LHCN-M2 (cell line): ENCODE results near the gene ADAM8. TPM values are rescaled to one million over a fixed set of nuclear protein-coding genes. Genes with fewer than 3 reads are reported as not detected.
"Not testable (repeated sequence)": the region's sequence is repeated elsewhere in the genome, so short reads cannot be mapped to it uniquely, and the experiment has no call there.

Experiments used
- DNase-seq: peaks from one replicate; pipeline ENCODE4 v3.0.0-alpha.2; 2012; ENCODE audit warnings: low read depth
- total RNA-seq: library from RNA; depleted of rRNA; stranded (reverse); fragments of >200 nt; gene quantifications from 2 replicates; pipeline ENCODE4 v1.2.3, GENCODE V29; 2014

The ADAM8 gene
- total RNA-seq, 1 experiment from 2014 or later, result 0.57 TPM

DNA sequence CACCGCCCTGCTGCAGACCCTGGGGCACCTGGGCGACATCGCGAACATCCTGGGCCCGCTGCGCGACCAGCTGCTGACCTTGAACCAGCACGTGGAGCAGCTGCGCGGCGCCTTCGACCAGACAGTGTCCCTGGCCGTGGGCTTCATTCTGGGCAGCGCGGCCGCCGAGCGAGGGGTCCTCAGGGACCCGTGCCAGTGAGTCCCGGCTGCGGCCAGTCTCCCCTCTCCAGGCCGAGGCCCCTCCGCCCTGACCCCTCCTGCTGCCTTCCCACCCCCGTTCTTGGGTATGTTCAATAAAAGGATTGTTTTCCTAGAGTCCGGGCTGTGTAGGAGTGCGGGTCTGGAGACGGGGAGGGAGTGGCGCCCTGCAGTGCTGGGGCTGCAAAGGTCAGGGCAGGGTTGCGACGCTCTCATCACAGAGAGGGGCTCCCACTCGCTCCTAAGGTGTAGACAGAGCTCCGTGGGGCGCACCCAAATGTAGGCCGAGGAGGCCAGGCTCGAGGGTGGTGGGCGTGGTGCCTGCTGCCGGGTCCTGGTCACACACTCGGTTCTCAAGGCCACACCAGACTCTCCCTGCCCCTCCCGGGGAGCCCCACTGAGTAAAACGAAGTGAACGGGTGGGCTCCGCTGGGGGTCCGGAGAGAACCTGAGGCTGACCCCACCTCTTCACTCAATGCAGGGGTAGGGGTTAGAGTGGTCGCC is 45.3 kb downstream of the ADAM8 start:
- no peak for DNase-seq

DNA sequence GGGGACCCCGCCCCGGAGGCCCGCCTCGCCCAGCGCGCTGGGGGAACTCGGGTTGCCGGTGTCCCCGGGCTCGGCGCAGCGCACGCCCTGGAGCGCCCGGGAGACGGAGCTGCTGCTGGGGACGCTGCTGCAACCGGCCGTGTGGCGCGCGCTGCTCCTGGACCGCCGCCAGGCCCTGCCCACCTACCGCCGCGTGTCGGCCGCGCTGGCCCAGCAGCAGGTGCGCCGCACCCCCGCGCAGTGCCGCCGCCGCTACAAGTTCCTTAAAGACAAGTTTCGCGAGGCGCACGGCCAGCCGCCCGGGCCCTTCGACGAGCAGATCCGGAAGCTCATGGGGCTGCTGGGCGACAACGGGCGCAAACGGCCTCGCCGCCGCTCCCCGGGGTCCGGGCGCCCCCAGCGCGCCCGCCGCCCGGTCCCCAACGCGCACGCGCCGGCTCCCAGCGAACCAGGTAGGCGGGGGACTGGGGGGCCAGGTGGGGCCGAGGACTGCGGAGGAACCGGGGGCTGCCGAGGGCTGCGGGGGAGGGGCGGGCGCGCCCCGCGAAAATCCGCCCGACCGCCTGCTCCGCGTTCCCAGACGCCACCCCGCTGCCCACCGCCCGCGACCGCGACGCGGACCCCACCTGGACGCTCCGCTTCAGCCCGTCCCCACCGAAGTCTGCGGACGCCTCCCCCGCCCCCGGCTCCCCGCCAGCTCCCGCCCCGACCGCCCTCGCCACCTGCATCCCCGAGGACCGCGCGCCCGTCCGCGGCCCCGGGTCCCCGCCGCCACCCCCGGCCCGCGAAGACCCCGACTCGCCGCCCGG is 46.1 kb downstream of the ADAM8 start:
- no peak for DNase-seq

DNA sequence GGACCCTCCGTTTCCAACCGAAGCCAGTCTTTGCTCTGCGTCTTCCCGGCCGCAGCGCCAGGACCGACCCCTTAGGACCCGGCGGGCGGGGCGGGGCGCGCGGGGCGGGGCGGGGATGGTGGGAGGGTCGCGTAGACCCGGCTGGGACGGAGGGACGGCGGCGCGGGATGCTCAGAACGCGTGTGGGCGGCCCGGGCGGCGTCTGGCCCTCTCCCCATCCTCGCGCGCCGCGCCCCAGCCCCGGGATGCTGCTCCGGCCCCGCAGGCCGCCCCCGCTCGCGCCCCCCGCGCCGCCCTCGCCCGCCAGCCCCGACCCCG is 46.7 kb downstream of the ADAM8 start, which contains the start of gene UTF1:
Gene UTF1 (plus strand): TSS at position 174 of the 318 bp plus-strand sequence. CDS start 72 bp downstream, at position 246.
- no peak for DNase-seq

DNA sequence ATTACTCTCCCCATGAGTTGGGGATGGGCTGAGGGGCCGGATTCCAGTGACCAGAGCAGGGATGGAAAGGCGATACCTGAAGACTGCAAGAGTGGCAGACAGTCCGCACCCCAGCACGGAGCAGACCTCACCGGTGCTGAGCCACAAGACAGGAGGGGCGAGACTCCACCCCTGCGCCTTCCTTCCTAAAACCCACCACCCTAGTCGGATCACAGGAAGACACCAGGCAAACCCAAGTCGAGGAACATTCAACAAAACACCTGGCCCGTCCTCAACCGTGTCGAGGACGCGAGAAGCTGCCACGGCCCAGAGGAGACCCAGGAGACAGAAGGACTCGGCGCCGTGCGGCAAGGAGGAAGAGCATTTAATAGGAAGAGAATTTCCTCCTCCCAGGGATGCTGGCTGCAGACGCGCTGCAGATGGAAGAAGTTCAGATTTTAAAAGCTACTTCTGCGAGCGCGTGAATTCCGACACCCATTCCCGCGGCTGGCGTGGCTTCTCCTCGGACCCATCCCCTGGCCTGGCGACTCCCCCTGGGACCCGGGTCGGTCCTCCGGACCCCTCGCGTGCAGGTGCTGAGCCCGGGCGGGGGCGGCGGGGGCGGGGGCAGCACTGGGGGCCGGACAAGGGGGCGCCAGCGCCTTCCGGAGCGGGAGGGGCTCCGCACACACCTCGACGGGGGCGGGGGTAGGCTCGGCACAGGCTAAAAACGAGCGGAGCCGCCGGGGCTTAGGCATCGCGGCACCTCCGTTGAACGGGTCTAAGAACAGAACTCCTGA is 47.2 kb downstream of the ADAM8 start:
- no peak for DNase-seq

- no peak for DNase-seq
Observed at GRCh38 chr10:133227256-133227655, 49.4 kb downstream of the ADAM8 start.

GRCh38 chr10:133226251-133226808 is 50.3 kb downstream of the ADAM8 start:
- DNase-seq, result peak; percentile 19

DNA sequence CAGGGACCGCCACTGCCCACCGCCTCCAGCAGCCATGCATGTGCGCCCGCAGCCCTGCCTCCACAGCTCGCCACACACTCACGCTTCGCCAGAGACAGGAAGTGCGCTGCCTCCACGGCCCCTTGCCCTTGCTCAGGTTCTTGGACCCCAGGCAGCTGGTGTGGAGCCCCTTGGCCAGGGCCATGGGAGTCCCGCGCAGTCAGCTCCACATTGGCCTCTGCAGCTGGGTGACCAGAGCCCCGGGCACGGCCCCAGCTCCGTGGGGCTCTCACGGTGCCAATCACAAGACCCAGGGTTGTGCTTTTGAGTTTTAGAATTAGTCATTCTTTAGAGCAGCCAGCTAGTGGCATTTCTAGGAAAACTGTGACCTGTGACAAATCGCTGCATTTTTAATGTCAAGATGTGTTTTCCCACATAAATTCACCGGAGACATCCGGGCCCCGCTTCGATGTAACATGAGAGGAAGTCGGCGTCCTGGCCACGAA is 50.9 kb downstream of the ADAM8 start:
- peak; percentile 23 for DNase-seq

- DNase-seq, result no peak
Observed at GRCh38 chr10:133224756-133225372, 51.8 kb downstream of the ADAM8 start.

DNA sequence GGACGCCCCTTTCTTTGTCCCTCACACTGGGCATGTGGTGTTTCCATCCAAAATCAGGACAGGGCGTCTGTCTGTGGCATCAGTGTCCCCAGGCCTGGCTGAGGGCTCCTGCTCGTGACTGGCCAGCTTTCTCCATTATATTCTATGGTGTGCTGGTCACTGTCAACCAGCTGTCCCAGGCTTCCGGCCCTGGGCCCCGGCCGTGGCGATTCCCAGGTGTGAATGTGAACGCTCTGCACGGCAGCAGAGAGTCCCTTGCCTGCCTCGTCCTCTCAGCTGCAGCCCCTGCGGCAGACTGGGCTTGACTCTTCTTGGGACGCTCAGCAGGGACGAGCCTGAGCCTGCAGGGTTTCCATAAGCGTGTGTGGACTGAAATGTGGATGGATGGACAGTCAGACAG is 52.6 kb downstream of the ADAM8 start:
- DNase-seq, result no peak

- DNase-seq, result not testable (repeated sequence)
Observed at GRCh38 chr10:133221756-133222155, 54.9 kb downstream of the ADAM8 start.

DNA sequence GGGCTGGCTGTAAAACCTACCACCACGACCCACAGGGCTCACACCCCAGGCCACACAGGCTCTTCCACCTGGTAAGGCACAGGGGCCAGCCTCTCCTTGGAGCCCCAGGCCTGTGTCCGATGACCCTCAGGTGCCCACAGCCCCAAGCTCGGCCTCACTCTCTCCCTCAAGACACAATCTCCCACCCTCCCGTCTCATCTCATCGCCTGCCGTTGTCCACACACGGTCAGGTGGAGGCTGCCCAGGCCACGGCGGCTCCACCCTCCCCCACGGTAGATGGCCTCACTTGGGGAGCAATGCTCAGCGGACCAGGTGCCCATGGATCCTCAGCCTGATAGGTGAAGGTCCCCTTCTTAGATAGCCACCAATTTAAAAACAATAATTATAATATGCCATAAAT is 55.3 kb downstream of the ADAM8 start:
- DNase-seq, result no peak

DNA sequence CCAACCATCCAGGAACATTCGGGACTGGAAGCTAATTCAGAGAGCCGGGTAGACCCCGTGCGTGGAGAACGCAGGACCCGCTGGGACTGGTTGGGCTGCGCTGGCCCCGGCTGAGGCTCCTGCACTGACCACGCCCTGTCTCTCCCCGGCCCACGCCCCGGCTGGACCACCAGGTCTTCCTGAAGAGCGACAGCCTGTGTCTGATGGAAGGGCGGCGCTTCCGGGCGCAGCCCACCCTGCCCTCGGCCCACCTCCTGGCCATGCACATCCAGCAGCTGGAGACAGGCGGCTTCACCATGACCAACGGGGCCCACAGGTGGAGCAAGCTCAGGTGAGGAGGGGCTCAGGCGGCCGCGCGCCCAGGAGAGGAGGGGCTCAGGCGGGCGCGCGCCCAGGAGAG is 56.9 kb downstream of the ADAM8 start:
- no peak for DNase-seq

- no peak for DNase-seq
Observed at GRCh38 chr10:133218891-133219290, 57.8 kb downstream of the ADAM8 start.

GRCh38 chr10:133217800-133218589 is 58.7 kb downstream of the ADAM8 start:
- DNase-seq, result no peak

GRCh38 chr10:133216776-133217175 is 59.9 kb downstream of the ADAM8 start:
- DNase-seq, result no peak

GRCh38 chr10:133215586-133215985 is 61.1 kb downstream of the ADAM8 start:
- DNase-seq, result no peak

DNA sequence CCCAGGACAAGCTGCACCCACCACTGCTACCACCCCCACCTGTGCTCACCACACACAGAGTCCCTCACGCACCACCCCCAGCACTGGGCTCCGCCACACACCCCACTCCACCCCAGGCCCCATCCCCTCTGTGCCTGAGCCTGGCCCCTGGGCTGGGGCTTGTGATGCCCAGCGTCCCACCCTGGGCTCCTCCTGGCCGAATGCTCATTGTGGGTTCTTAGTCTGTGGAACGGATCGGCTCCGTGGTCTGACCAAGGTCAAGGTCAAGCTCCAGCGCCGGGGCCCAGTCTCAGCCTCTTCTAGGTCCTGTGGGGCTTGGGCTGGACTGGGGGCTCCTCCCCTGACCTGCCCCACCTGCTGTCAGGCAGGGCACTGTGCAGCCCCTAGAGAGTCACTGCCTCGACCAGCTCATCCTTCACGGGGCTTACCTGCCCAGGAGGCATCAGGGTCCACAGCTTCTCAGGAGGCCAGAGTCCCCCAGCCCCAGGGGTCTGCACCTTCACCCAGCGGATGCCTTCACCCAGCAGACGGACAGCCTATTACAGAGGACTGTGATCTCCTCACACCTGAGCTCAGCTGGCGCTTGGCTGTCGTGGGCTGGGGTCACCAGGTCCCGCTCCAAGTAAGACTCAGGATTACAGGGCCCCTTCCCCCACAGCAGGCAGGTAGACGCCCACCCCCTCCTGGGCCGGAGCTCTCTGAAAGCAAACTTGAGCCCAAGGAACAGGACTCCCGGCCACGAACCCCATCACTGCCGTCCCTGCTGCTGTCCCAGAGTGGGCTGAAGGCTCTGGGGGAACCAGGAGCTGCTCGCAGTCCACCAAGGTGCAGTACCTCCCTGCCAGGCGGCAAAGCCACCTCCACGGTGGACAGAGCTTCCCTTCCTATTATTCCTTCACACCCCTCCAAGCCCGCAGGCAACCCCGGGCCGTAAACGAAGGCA is 61.9 kb downstream of the ADAM8 start:
- DNase-seq, result no peak

DNA sequence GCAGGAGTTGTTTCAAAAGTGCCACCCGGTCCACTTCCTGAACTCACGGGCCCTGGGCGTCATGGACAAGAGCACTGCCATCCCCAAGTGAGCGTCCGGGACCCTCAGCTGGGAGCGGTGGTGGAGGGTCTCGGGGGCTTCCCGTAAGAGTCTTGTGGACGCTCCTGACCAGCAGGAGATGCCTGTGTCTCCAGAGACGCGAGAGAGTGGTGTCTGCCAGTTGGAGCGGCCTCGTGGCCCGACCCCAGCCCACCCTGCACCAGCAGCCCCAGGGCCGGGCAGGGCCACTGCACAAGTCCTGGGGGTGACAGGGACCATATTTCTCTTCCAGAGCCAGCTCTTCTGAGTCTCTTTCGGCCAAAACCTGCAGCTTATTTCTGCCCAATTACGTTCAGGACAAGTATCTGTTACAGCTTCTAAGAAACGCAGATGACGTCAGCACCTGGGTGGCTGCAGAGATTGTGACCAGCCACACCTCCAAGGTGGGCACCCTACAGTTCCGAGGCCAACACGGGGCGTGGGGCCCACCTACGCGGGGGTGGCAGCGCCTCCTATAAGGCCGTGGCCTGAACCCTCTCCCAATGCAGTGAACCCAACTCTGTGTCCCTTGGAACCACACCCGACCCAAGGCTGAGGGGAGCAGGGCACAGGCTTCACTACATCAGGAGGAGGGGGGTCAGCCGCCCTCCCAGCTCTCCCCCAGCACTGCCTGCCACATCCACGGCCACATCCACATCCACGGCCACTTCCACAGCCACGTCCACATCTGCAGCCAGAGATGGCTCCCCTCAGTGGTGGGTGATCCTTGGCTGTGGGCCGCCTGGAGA is 62.8 kb downstream of the ADAM8 start:
- no peak for DNase-seq
